ENCODE measurements around the gene ITIH4. TPM values are rescaled to one million over a fixed set of nuclear protein-coding genes. Genes with fewer than 3 reads are reported as not detected.
A peak's percentile ranks its signal among the peaks of the same experiment; 100 is the strongest.

ITIH4 gene
- total RNA-seq, 1 donor from 2014 or later: 9.8 TPM

GRCh38 chr3:52845157-52845556, 14.7 kb upstream of the ITIH4 start:
- peaks cover 11 to 29% of the 10 kb centered on the region in 2 donors for H3K4me1 ChIP-seq
- intact Hi-C loops (cut with DNase I): loop anchor here (1.0 to 5.0 kb wide), 3 partner anchors 13 to 202 kb away; partner anchors contain the start of genes SFMBT1 and STIMATE

GRCh38 chr3:52844290-52844975, 14.0 kb upstream of the ITIH4 start:
- no peaks in the 10 kb centered on the region for H3K9me3 ChIP-seq
- H3K4me3 ChIP-seq: peak overlapping the region in 1 of 2 donors; percentile 25
- peak overlapping the region; percentile 89 to 92 for H3K27ac ChIP-seq
- intact Hi-C loops (cut with DNase I): loop anchor here (2.0 kb wide), 1 partner anchor 52 kb away; the partner anchor contains the start of gene STIMATE
- peaks cover 11 to 29% of the 10 kb centered on the region in 2 donors for H3K4me1 ChIP-seq
- H3K27me3 ChIP-seq: no peaks in the 10 kb centered on the region
- no peak for DNase-seq (ENCODE audit: low spot score in 2 of 2)
- TF ChIP-seq CTCF (IDR thresholded peaks at IDR 0.05): no peak
- H3K36me3 ChIP-seq: peaks cover 33 to 51% of the 10 kb centered on the region in 2 donors

More at GRCh38 chr3:52845157-52845556, 14.7 kb upstream of the ITIH4 start:
- peak overlapping the region in 1 of 2 donors; percentile 25 for H3K4me3 ChIP-seq
- TF ChIP-seq CTCF (IDR thresholded peaks at IDR 0.05): no peak
- no peaks in the 10 kb centered on the region for H3K9me3 ChIP-seq
- peak overlapping the region; percentile 89 to 92 for H3K27ac ChIP-seq
- H3K36me3 ChIP-seq: peaks cover 35 to 52% of the 10 kb centered on the region in 2 donors
- DNase-seq (ENCODE audit: low spot score in 2 of 2): peak; percentile 58 to 91
- no peaks in the 10 kb centered on the region for H3K27me3 ChIP-seq

GRCh38 chr3:52843881-52844280, 13.4 kb upstream of the ITIH4 start:
- TF ChIP-seq CTCF (IDR thresholded peaks at IDR 0.05): no peak
- DNase-seq (ENCODE audit: low spot score in 2 of 2): no peak
- Histone ChIP-seq H3K9me3 (no peaks in the 10 kb centered on the region), H3K4me3 (no peak overlapping the region), H3K27me3 (no peaks in the 10 kb centered on the region), H3K27ac (peak overlapping the region; percentile 89 to 92), H3K4me1 (peaks cover 11 to 29% of the 10 kb centered on the region in 2 donors), H3K36me3 (peaks cover 31 to 51% of the 10 kb centered on the region in 2 donors)
- intact Hi-C loops (cut with DNase I): loop anchor here (2.0 kb wide), 1 partner anchor 53 kb away; the partner anchor contains the start of gene STIMATE

GRCh38 chr3:52843108-52843865, 12.8 kb upstream of the ITIH4 start:
- H3K27ac ChIP-seq: peak overlapping the region; percentile 89 to 92
- H3K4me1 ChIP-seq: peaks cover 11 to 29% of the 10 kb centered on the region in 2 donors
- H3K4me3 ChIP-seq: no peak overlapping the region
- H3K9me3 ChIP-seq: no peaks in the 10 kb centered on the region
- H3K27me3 ChIP-seq: no peaks in the 10 kb centered on the region
- intact Hi-C loops (cut with DNase I): no loop called here
- no peak for TF ChIP-seq CTCF (IDR thresholded peaks at IDR 0.05)
- H3K36me3 ChIP-seq: peaks cover 33 to 48% of the 10 kb centered on the region in 2 donors
- no peak for DNase-seq (ENCODE audit: low spot score in 2 of 2)

GRCh38 chr3:52842424-52842823, 12.0 kb upstream of the ITIH4 start:
- intact Hi-C loops (cut with DNase I): no loop called here
- DNase-seq (ENCODE audit: low spot score in 2 of 2): no peak
- H3K4me1 ChIP-seq: peaks cover 11 to 29% of the 10 kb centered on the region in 2 donors
- H3K36me3 ChIP-seq: peaks cover 30 to 39% of the 10 kb centered on the region in 2 donors
- no peak overlapping the region for H3K4me3 ChIP-seq
- no peak for TF ChIP-seq CTCF (IDR thresholded peaks at IDR 0.05)
- no peaks in the 10 kb centered on the region for H3K27me3 ChIP-seq
- H3K9me3 ChIP-seq: no peaks in the 10 kb centered on the region
- H3K27ac ChIP-seq: peak overlapping the region in 1 of 2 donors; percentile 36
